ENCODE measurements around the gene LRRK1.

LRRK1 gene

GRCh38 chr15:101010781-101011180, 91.6 kb downstream of the LRRK1 start:
- DNase-seq, result no peak

GRCh38 chr15:101012326-101013200, 93.4 kb downstream of the LRRK1 start:
- DNase-seq, result no peak

GRCh38 chr15:101013201-101013550, 94.0 kb downstream of the LRRK1 start:
- DNase-seq, result no peak

- DNase-seq, result no peak
Measured at GRCh38 chr15:101013769-101014675, 94.9 kb downstream of the LRRK1 start.

GRCh38 chr15:101014921-101015841, 96.0 kb downstream of the LRRK1 start:
- peak; percentile 59 for DNase-seq

GRCh38 chr15:101016581-101016980, 97.4 kb downstream of the LRRK1 start:
- DNase-seq, result no peak

- DNase-seq, result no peak
Measured at GRCh38 chr15:101017093-101017754, 98.1 kb downstream of the LRRK1 start.

- no peak for DNase-seq
Measured at GRCh38 chr15:101018016-101018415, 98.9 kb downstream of the LRRK1 start.

GRCh38 chr15:101018450-101018849, 99.3 kb downstream of the LRRK1 start:
- no peak for DNase-seq

GRCh38 chr15:101019366-101019896, 100.3 kb downstream of the LRRK1 start:
- DNase-seq, result no peak

- DNase-seq, result no peak
Measured at GRCh38 chr15:101020451-101020850, 101.3 kb downstream of the LRRK1 start.

GRCh38 chr15:101020945-101021344, 101.8 kb downstream of the LRRK1 start:
- no peak for DNase-seq

- no peak for DNase-seq
Measured at GRCh38 chr15:101022306-101022705, 103.1 kb downstream of the LRRK1 start.

- DNase-seq, result no peak
Measured at GRCh38 chr15:101022876-101023275, 103.7 kb downstream of the LRRK1 start.

GRCh38 chr15:101023501-101024072, 104.4 kb downstream of the LRRK1 start:
- no peak for DNase-seq

GRCh38 chr15:101024073-101024695, 105.0 kb downstream of the LRRK1 start:
- no peak for DNase-seq

GRCh38 chr15:101024706-101025500, 105.7 kb downstream of the LRRK1 start:
- no peak for DNase-seq

GRCh38 chr15:101025501-101025885, 106.3 kb downstream of the LRRK1 start:
- no peak for DNase-seq

GRCh38 chr15:101025896-101026631, 106.9 kb downstream of the LRRK1 start:
- DNase-seq, result no peak
